GM21367 (cell line): Measurements from ENCODE around the gene EHMT1.
"Not testable (repeated sequence)": the region's sequence is repeated elsewhere in the genome, so short reads cannot be mapped to it uniquely, and the experiment has no call there.

Experiments used
- ATAC-seq: cut with Tn5 transposase; IDR thresholded peaks from one replicate; pipeline ENCODE4 v1.9.1; 2021; ENCODE audit not compliant: unreplicated experiment

Gene EHMT1

GRCh38 chr9:137800196-137801022 is 181.6 kb downstream of the EHMT1 start:
- no peak for ATAC-seq

DNA sequence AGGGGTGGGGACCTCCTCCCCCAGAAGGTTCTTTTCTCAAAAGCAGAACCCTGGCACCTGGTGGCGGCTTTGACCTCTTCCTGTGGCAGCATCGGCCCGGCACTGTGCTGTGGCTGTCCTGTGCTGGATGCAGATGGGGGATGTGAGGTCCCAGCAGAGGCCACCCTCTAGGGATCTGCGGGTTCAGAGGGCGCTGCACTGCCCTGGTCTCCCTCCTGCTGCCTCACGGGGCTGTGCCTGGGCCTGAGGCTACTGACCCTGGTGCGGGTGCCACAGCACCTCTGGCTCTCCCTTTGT is 182.2 kb downstream of the EHMT1 start:
- no peak for ATAC-seq

- no peak for ATAC-seq
Measured at GRCh38 chr9:137802021-137802420, 183.2 kb downstream of the EHMT1 start.

GRCh38 chr9:137802521-137803243 is 183.9 kb downstream of the EHMT1 start:
- no peak for ATAC-seq

- ATAC-seq, result no peak
Measured at GRCh38 chr9:137804908-137805630, 186.3 kb downstream of the EHMT1 start.

GRCh38 chr9:137807721-137808703 is 189.2 kb downstream of the EHMT1 start:
- no peak for ATAC-seq

- ATAC-seq, result no peak
Measured at GRCh38 chr9:137809040-137809576, 190.3 kb downstream of the EHMT1 start.

DNA sequence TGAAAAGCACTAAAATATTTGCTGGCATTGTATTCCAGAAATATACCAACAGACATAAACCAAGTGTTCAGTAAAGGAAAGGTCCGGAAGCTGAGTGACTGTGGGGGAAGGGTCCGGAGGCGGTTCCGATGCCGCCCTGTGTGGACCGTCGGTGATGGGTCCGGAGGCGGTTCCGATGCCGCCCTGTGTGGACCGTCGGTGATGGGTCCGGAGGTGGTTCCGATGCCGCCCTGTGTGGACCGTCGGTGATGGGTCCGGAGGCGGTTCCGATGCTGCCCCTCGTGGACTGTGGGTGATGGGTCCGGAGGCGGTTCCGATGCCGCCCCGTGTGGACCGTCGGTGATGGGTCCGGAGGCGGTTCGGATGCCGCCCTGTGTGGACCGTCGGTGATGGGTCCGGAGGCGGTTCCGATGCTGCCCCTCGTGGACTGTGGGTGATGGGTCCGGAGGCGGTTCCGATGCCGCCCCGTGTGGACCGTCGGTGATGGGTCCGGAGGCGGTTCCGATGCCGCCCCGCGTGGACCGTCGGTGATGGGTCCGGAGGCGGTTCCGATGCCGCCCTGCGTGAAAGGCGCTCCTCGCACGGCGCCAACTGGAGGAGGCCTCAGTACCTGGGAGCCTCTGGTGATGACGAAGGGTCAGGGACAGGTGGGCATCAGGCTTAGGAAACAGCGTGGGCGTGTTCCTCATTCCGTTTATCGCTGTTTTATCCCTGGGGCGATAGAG is 191.1 kb downstream of the EHMT1 start:
- ATAC-seq, result not testable (repeated sequence)

DNA sequence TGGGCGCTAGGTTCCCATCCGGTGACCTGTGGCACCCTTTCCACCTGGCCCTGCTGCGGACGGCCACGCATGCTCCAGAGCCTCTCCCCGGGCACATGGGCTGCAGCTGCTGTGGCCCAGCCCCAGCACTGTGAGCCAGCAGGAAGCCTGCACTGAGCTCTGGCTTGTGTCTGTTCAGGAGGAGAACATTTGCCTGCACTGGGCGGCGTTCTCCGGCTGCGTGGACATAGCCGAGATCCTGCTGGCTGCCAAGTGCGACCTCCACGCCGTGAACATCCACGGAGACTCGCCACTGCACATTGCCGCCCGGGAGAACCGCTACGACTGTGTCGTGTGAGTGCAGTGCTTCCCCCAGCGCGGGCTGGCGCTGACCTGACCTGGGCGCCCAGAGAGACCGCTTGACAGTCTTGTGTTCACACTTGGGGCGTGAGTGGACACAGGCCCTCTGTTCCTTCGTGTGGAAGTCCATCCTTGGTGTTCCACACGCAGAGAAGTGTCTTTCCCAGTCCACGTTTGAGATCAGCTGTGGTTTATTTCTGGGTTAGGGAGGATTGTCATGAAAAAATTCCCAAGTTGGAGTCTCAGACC is 192.6 kb downstream of the EHMT1 start:
- no peak for ATAC-seq

GRCh38 chr9:137812356-137813023 is 193.7 kb downstream of the EHMT1 start:
- no peak for ATAC-seq

DNA sequence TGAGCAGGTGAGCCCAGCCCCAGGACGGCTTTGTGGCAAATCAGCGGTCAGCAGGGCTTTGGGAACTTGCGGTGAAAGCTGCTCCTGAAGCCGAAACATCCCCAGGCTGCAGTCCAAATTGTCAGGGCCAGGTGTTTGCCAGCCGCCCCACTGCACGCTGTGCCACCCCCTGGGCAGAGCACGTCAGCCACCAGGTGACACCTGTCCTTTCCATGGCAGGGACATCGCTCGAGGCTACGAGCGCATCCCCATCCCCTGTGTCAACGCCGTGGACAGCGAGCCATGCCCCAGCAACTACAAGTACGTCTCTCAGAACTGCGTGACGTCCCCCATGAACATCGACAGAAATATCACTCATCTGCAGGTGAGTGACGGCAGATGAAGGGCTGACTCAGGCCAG is 194.4 kb downstream of the EHMT1 start:
- no peak for ATAC-seq

- ATAC-seq, result no peak
Measured at GRCh38 chr9:137813651-137814415, 195.0 kb downstream of the EHMT1 start.

DNA sequence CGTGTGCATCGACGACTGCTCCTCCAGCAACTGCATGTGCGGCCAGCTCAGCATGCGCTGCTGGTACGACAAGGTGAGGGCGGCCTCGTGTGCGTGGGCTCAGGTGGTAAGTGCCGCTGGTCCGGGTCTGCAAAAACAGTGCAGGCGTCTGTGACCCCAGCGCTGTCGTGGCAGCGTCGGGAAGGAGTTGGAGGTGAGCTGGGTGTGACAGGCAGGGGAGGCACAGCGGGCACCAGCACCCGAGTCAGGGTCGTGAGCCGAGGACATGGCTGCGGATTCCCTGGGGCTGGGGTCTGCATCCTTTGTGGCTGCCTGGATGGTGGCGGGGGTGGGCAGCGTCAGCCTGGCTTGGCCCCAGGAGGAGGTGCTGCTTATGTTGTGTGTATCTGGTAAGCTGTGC is 195.6 kb downstream of the EHMT1 start:
- no peak for ATAC-seq

- no peak for ATAC-seq
Measured at GRCh38 chr9:137814841-137815240, 196.0 kb downstream of the EHMT1 start.

- no peak for ATAC-seq
Measured at GRCh38 chr9:137815256-137816255, 196.8 kb downstream of the EHMT1 start.

DNA sequence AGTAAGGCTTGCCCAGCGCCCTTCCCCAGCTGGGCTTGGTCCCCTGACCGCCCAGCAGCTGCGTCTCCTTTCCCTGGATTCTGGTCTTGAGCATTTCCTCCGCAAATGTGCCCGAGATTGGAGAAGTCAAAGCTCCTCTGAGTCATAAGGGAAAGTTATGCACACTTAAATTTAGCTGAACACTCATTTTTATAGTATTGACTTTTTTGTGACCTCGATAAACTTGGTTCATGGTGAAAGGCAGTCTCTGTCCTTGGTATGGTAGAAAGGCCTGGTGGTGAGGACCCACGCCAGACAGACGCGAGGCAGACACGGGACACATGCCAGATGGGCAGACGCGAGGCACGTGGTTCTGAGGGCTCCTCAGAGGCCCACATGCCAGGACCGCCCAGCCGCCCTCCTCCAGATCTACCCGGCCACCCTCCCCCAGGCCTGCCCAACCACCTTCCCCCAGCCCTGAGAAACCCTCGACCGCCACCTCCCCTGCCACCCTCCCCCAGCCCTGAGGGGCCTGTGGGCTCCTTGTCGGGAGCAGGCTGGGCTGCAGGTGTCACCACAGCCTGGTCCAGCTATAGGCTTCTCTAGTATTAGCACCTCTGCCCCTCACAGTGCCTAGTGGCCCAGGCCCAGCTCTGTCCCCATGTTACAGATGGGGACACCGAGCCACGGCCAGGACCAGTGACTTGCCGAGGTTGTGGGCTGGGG is 197.9 kb downstream of the EHMT1 start:
- ATAC-seq, result no peak
